ENCODE measurements around the gene BCL2. TPM values are rescaled to one million over a fixed set of nuclear protein-coding genes. Genes with fewer than 3 reads are reported as not detected.
A peak's percentile ranks its signal among the peaks of the same experiment; 100 is the strongest.
"Not testable (repeated sequence)": the region's sequence is repeated elsewhere in the genome, so short reads cannot be mapped to it uniquely, and the experiment has no call there.

The BCL2 gene
- total and polyA plus RNA-seq, 3 experiments from 2014 or later = 29.8 to 60.5 (median 58.9) TPM

GRCh38 chr18:63240531-63241316 lies 78.8 kb downstream of the BCL2 start:
- H3K27me3 ChIP-seq (ENCODE audit: insufficient read depth, low read length, poor library complexity, severe bottlenecking) = no peaks in the 10 kb centered on the region
- ChIA-PET POLR2A (interaction anchor here (1.0 kb wide), 1 partner anchor 79 kb away, joined by 3 read pairs; no protein-coding TSS in a partner anchor), CTCF (interaction anchor here (0.7 to 1.4 kb wide), 3 partner anchors 16 to 77 kb away, joined by 3 to 6 read pairs (median 4); no protein-coding TSS in a partner anchor)
- peaks cover 0 to 8% (median 0%) of the 10 kb centered on the region in 5 donors for H3K9me3 Mint-ChIP-seq
- H3K27me3 Mint-ChIP-seq = peaks cover 0 to 2% of the 10 kb centered on the region in 2 donors
- DNase-seq = no peak
- H3K4me3 Mint-ChIP-seq = no peak overlapping the region
- peaks cover 6 to 51% (median 16%) of the 10 kb centered on the region in 3 donors for H3K36me3 Mint-ChIP-seq
- H3K9me3 ChIP-seq (ENCODE audit: low read length) = no peaks in the 10 kb centered on the region
- peaks cover 38 to 63% (median 50%) of the 10 kb centered on the region in 3 donors for H3K4me1 Mint-ChIP-seq
- no peaks in the 10 kb centered on the region for H3K4me1 ChIP-seq (ENCODE audit: insufficient read depth, low read length)
- H3K36me3 ChIP-seq (ENCODE audit: insufficient read depth, low read length) = no peaks in the 10 kb centered on the region
- H3K4me3 ChIP-seq (ENCODE audit: low read length) = no peak overlapping the region
- peak overlapping the region in 1 of 8 donors; percentile 66 for H3K27ac Mint-ChIP-seq
- H3K27ac ChIP-seq (ENCODE audit: low read depth, low read length) = no peak overlapping the region

- DNase-seq = no peak
- Histone ChIP-seq H3K27me3 (ENCODE audit: insufficient read depth, low read length, poor library complexity, severe bottlenecking) (no peaks in the 10 kb centered on the region), H3K4me1 (ENCODE audit: insufficient read depth, low read length) (peaks cover 9% of the 10 kb centered on the region), H3K4me3 (ENCODE audit: low read length) (no peak overlapping the region), H3K27ac (ENCODE audit: low read depth, low read length) (no peak overlapping the region), H3K9me3 (ENCODE audit: low read length) (no peaks in the 10 kb centered on the region), H3K36me3 (ENCODE audit: insufficient read depth, low read length) (no peaks in the 10 kb centered on the region)
- H3K36me3 Mint-ChIP-seq = peaks cover 10 to 50% (median 22%) of the 10 kb centered on the region in 3 donors
- POLR2A ChIA-PET = no interaction called here
- no peak overlapping the region for H3K4me3 Mint-ChIP-seq
- H3K27ac Mint-ChIP-seq = peak overlapping the region in 4 of 8 donors; percentile 12 to 75 (median 50)
- CTCF ChIA-PET = no interaction called here
- H3K9me3 Mint-ChIP-seq = peaks cover 0 to 14% (median 0%) of the 10 kb centered on the region in 5 donors
- H3K27me3 Mint-ChIP-seq = peaks cover 0 to 2% of the 10 kb centered on the region in 2 donors
- peaks cover 47 to 67% (median 54%) of the 10 kb centered on the region in 3 donors for H3K4me1 Mint-ChIP-seq
Measured at GRCh38 chr18:63238693-63239075, 80.9 kb downstream of the BCL2 start.

GRCh38 chr18:63237881-63238692 lies 81.5 kb downstream of the BCL2 start:
- H3K36me3 ChIP-seq (ENCODE audit: insufficient read depth, low read length) = no peaks in the 10 kb centered on the region
- H3K36me3 Mint-ChIP-seq = peaks cover 10 to 48% (median 22%) of the 10 kb centered on the region in 3 donors
- peaks cover 0 to 2% of the 10 kb centered on the region in 2 donors for H3K27me3 Mint-ChIP-seq
- no peak overlapping the region for H3K4me3 ChIP-seq (ENCODE audit: low read length)
- no peaks in the 10 kb centered on the region for H3K27me3 ChIP-seq (ENCODE audit: insufficient read depth, low read length, poor library complexity, severe bottlenecking)
- no peak overlapping the region for H3K27ac ChIP-seq (ENCODE audit: low read depth, low read length)
- H3K9me3 ChIP-seq (ENCODE audit: low read length) = no peaks in the 10 kb centered on the region
- H3K9me3 Mint-ChIP-seq = peaks cover 0 to 14% (median 0%) of the 10 kb centered on the region in 5 donors
- H3K4me3 Mint-ChIP-seq = no peak overlapping the region
- H3K4me1 ChIP-seq (ENCODE audit: insufficient read depth, low read length) = peaks cover 9% of the 10 kb centered on the region
- peaks cover 50 to 71% (median 58%) of the 10 kb centered on the region in 3 donors for H3K4me1 Mint-ChIP-seq
- POLR2A ChIA-PET = interaction anchor here (0.7 kb wide), 1 partner anchor 13 kb away, joined by 4 read pairs; no protein-coding TSS in a partner anchor
- peak overlapping the region in 4 of 8 donors; percentile 12 to 75 (median 58) for H3K27ac Mint-ChIP-seq
- CTCF ChIA-PET = no interaction called here
- no peak for DNase-seq

- CTCF ChIA-PET = interaction anchor here (1.1 kb wide), 1 partner anchor 82 kb away, joined by 4 read pairs; no protein-coding TSS in a partner anchor
- H3K36me3 Mint-ChIP-seq = peaks cover 10 to 41% (median 22%) of the 10 kb centered on the region in 3 donors
- Histone ChIP-seq H3K27ac (ENCODE audit: low read depth, low read length) (no peak overlapping the region), H3K36me3 (ENCODE audit: insufficient read depth, low read length) (no peaks in the 10 kb centered on the region), H3K4me3 (ENCODE audit: low read length) (no peak overlapping the region), H3K4me1 (ENCODE audit: insufficient read depth, low read length) (peaks cover 14% of the 10 kb centered on the region), H3K27me3 (ENCODE audit: insufficient read depth, low read length, poor library complexity, severe bottlenecking) (no peaks in the 10 kb centered on the region), H3K9me3 (ENCODE audit: low read length) (no peaks in the 10 kb centered on the region)
- H3K27me3 Mint-ChIP-seq = peaks cover 0 to 2% of the 10 kb centered on the region in 2 donors
- H3K9me3 Mint-ChIP-seq = peaks cover 0 to 14% (median 0%) of the 10 kb centered on the region in 5 donors
- POLR2A ChIA-PET = interaction anchor here (0.7 to 1.1 kb wide), 2 partner anchors 13 to 14 kb away, joined by 3 to 4 read pairs; no protein-coding TSS in a partner anchor
- no peak overlapping the region for H3K4me3 Mint-ChIP-seq
- peaks cover 51 to 71% (median 58%) of the 10 kb centered on the region in 3 donors for H3K4me1 Mint-ChIP-seq
- DNase-seq = no peak
- H3K27ac Mint-ChIP-seq = peak overlapping the region in 5 of 8 donors; percentile 21 to 90 (median 77)
Measured at GRCh38 chr18:63236921-63237846, 82.4 kb downstream of the BCL2 start.

- H3K4me1 ChIP-seq (ENCODE audit: insufficient read depth, low read length) = peaks cover 21% of the 10 kb centered on the region
- Mint-ChIP-seq H3K27me3 (peaks cover 0 to 2% of the 10 kb centered on the region in 2 donors), H3K4me3 (no peak overlapping the region), H3K36me3 (peaks cover 10 to 35% (median 22%) of the 10 kb centered on the region in 3 donors), H3K27ac (peak overlapping the region in 5 of 8 donors; percentile 20 to 90 (median 59)), H3K9me3 (peaks cover 0 to 14% (median 0%) of the 10 kb centered on the region in 5 donors), H3K4me1 (peaks cover 53 to 71% (median 58%) of the 10 kb centered on the region in 3 donors)
- no peak for DNase-seq
- no peaks in the 10 kb centered on the region for H3K9me3 ChIP-seq (ENCODE audit: low read length)
- ChIA-PET POLR2A (interaction anchor here (1.1 kb wide), 1 partner anchor 12 kb away, joined by 3 read pairs; no protein-coding TSS in a partner anchor), CTCF (interaction anchor here (1.1 kb wide), 1 partner anchor 81 kb away, joined by 4 read pairs; no protein-coding TSS in a partner anchor)
- H3K4me3 ChIP-seq (ENCODE audit: low read length) = no peak overlapping the region
- H3K36me3 ChIP-seq (ENCODE audit: insufficient read depth, low read length) = no peaks in the 10 kb centered on the region
- no peak overlapping the region for H3K27ac ChIP-seq (ENCODE audit: low read depth, low read length)
- H3K27me3 ChIP-seq (ENCODE audit: insufficient read depth, low read length, poor library complexity, severe bottlenecking) = no peaks in the 10 kb centered on the region
Measured at GRCh38 chr18:63236406-63236805, 83.2 kb downstream of the BCL2 start.

GRCh38 chr18:63235920-63236319 lies 83.6 kb downstream of the BCL2 start:
- DNase-seq; H3K27me3 Mint-ChIP-seq; H3K27ac ChIP-seq (ENCODE audit: low read depth, low read length); CTCF ChIA-PET; POLR2A ChIA-PET; H3K9me3 ChIP-seq (ENCODE audit: low read length); H3K36me3 ChIP-seq (ENCODE audit: insufficient read depth, low read length); H3K4me3 Mint-ChIP-seq; H3K4me3 ChIP-seq (ENCODE audit: low read length); H3K27me3 ChIP-seq (ENCODE audit: insufficient read depth, low read length, poor library complexity, severe bottlenecking): not testable (repeated sequence)
- H3K4me1 Mint-ChIP-seq = peaks cover 56 to 71% (median 58%) of the 10 kb centered on the region in 3 donors
- peaks cover 0 to 14% (median 0%) of the 10 kb centered on the region in 5 donors for H3K9me3 Mint-ChIP-seq
- H3K4me1 ChIP-seq (ENCODE audit: insufficient read depth, low read length) = peaks cover 26% of the 10 kb centered on the region
- H3K27ac Mint-ChIP-seq = peak overlapping the region in 4 of 8 donors; percentile 14 to 78 (median 38)
- peaks cover 10 to 30% (median 19%) of the 10 kb centered on the region in 3 donors for H3K36me3 Mint-ChIP-seq

- no peaks in the 10 kb centered on the region for H3K36me3 ChIP-seq (ENCODE audit: insufficient read depth, low read length)
- Mint-ChIP-seq H3K27me3 (peaks cover 0 to 2% of the 10 kb centered on the region in 2 donors), H3K4me3 (peak overlapping the region; percentile 6 to 69 (median 23)), H3K27ac (peak overlapping the region in 7 of 8 donors; percentile 16 to 85 (median 59)), H3K9me3 (peaks cover 0 to 14% (median 0%) of the 10 kb centered on the region in 5 donors), H3K36me3 (peaks cover 10 to 21% (median 19%) of the 10 kb centered on the region in 3 donors), H3K4me1 (peaks cover 63 to 78% (median 69%) of the 10 kb centered on the region in 3 donors)
- no peak overlapping the region for H3K4me3 ChIP-seq (ENCODE audit: low read length)
- ChIA-PET CTCF (interaction anchor here (0.7 to 1.4 kb wide), 2 partner anchors 82 to 83 kb away, joined by 3 read pairs; no protein-coding TSS in a partner anchor), POLR2A (no interaction called here)
- no peaks in the 10 kb centered on the region for H3K9me3 ChIP-seq (ENCODE audit: low read length)
- H3K4me1 ChIP-seq (ENCODE audit: insufficient read depth, low read length) = peaks cover 35% of the 10 kb centered on the region
- H3K27ac ChIP-seq (ENCODE audit: low read depth, low read length) = no peak overlapping the region
- no peak for DNase-seq
- no peaks in the 10 kb centered on the region for H3K27me3 ChIP-seq (ENCODE audit: insufficient read depth, low read length, poor library complexity, severe bottlenecking)
Measured at GRCh38 chr18:63234841-63235240, 84.7 kb downstream of the BCL2 start.

All from CD8-positive, alpha-beta memory T cell (primary cell).